GM19328 (cell line): ENCODE data around the gene CPNE9.

Experiments used
- ATAC-seq: cut with Tn5 transposase; IDR thresholded peaks from one replicate; pipeline ENCODE4 v1.9.1; 2021; ENCODE audit warnings: mild to moderate bottlenecking, moderate library complexity; ENCODE audit not compliant: unreplicated experiment

Gene CPNE9

DNA sequence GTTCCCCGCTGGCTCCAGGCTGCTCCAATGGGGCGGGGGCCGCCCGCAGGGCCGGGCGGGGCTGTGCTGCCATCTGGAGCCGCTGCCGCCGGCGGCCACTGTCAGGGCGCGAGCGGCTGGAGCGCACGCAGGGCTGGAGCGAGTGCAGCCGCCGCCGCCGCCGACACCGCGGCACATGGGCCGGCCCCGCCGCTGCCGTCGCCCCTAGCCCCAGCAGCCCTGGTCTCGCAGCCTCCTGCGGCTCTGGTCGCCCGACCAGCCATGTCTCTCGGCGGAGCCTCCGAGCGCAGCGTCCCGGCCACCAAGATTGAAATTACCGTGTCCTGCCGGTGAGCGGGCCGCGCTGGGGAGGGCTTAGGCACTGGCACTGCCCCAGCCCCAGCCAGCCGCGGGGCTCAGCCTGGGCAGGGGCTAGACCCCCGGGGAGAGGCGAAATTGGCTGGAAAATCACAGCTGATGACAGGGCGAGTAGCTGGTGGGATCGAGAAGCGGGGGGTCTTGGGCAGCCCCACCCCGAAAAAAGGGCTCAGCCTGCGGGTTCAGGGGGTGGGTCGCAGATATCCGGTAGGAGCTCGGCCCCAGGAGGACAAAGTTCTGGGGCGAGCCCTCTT is at the start of gene CPNE9:
CPNE9 (plus strand) TSS at position 98 of the 611 bp plus-strand sequence; CDS start at position 262, 164 bp downstream.
- no peak for ATAC-seq

- no peak for ATAC-seq
These were observed 43.8 kb upstream of the CPNE9 start for GRCh38 chr3:9659849-9660248.

DNA sequence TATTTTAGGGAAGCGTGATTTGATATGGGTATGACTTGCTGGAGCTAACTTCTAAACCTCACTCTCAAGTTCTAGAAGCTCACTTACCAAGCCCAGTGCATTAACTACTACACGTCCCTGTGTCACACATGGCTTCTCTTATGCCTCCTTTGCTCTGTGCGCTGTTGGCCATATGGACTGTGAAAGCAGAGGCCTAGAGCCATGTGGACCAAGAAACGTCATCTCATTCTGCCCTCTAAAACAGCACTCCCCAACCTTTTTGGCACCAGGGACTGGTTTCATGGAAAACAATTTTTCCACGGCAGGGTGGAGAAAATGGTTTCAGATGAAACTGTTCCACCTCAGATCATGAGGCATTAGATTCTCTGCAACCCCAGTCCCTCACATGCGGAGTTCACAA is 42.7 kb upstream of the CPNE9 start:
- no peak for ATAC-seq

GRCh38 chr3:9664119-9664751 is 39.4 kb upstream of the CPNE9 start:
- ATAC-seq = no peak

DNA sequence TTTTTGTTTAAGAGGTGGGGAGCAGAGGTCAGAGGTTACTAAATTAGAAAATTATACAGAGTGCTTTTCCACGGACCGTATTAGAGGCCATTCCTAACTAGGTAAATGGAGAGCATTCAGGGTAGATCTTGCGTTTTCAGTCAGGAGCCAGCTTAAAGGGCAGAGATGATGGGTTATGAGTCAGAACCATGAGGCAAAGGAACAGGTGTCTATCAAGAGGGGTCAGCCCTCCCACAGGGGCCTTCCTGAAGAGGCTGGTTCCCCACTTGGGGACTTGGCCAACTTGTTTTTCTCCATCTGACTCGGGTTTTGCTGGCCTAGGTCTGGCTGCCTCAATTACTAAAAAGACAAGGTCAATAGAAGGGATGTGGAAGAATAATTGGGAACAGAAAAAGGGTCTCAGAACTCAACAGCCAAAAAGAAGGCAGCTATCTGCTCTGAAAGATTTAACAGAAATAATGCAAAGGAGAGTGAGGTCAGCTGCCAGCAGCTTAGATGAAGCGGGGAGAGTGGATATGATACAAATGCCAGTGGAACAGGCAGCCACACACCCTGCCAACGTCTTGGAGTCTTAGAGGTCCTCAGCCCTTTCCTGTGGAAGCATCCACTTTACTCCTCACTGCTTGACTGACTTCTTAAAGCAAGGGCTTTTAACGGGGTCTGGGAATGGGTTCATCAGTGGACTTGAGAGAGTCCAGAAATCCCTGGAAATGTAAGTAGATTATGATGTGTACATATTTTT is 36.8 kb upstream of the CPNE9 start:
- ATAC-seq = no peak

DNA sequence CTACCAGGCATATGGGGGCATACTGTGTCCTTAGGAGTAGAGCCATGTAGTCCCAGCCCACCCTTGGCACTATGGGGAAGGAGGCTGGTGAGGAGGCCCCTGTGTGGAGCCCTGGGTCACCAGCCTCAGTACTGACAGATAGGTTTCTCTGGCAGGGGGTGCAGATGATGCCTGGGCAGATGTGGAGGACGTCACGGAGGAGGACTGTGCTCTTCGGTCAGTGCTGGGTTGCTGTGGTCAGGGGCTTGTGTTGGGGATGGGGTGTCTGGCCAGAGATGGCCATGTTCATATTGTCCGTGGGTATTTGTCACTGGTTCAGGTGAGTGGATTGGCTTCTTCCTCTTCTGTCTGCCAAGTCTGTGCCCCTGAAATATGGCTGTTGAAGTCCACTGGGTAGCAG is 34.4 kb upstream of the CPNE9 start:
- no peak for ATAC-seq

DNA sequence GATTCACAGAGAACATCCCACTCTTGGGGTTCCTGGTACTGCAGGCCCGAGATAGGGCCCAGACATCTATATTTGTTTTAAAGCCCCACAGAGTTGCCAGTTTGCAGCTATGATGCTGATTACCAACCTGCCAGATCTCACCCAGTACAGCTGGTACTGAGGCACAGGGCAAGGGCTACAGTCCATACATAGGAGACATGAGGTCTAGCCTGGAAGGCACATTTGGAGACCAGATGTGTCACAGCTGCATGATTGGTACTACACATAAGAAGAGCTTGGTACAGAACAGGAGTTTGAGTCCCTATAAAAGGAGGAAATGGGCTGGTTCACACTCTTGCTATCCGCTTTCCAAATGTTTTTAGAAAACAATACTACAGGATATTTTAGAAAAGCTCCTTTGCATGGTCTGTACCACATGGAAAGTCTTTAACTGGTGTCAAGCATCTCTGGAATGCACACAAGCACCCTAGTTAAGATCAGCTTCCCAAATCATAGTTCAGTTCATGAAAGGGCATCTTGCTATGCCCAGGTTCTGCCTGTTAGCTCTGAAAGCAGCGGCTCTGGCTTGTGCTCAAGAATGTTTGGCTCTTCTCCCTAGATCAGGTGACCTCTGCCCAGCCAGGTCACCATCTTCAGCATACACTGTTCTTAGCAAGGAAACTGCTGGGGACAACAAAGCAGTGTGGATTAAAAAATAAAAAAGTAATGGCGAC is 33.8 kb upstream of the CPNE9 start:
- ATAC-seq = no peak

DNA sequence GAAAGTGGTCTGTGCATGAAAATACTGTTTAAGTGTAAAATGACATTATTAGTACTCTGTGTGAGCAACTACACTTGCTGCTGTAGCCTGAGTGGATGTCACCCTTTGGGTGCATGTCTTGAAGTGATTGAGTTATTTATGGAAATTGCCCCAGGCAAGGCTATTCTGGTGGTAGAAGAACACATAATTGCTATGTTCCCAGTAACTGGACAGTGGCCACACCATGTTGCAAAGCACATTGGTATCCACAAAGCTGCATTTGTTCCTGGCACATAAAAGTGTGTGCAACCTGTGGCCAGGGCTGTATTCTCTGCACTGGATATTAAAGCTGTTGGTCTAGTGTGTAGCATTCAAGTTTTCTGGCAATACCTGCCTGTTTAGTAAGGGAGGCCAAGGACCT is 30.6 kb upstream of the CPNE9 start:
- ATAC-seq = no peak

- ATAC-seq = no peak
These were observed 29.9 kb upstream of the CPNE9 start for GRCh38 chr3:9673752-9674151.

GRCh38 chr3:9675736-9676290 is 27.8 kb upstream of the CPNE9 start:
- no peak for ATAC-seq

GRCh38 chr3:9676785-9677184 is 26.8 kb upstream of the CPNE9 start:
- no peak for ATAC-seq

GRCh38 chr3:9678493-9678892 is 25.1 kb upstream of the CPNE9 start:
- ATAC-seq = no peak

GRCh38 chr3:9679476-9680080 is 24.1 kb upstream of the CPNE9 start:
- ATAC-seq = no peak

DNA sequence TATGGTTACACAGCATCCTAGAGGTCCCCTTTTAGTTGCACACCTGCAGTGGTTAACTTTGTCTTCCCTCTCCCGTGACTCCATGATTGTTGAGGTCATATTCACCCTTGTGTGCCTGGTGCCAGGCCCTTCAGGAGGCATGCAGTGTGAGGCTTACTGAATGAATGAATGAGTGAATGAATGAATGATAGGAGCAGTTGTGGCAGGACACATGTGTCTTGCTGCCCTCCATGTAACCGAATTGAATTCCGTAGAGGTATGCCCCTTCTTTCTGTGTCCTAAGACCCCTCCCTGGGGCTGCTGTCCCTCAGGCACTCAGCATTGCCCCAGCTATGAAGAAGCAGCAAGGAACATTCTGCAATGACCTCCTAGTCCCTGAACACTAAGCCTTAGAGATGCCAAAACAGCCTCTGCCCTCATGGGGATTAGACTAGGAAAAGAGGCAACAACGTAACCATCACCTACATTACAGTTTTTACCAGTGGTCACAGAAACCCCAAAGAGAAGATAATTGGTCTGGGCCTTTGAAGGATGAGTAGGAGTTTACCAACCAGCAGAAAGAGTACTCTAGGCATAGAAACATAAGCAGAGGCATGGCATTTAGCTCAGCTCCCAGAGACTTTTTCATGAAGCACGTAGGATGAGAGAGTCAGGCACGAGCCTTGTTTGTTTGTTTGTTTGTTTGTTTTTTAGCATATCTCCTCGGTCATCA is 22.5 kb upstream of the CPNE9 start:
- no peak for ATAC-seq

DNA sequence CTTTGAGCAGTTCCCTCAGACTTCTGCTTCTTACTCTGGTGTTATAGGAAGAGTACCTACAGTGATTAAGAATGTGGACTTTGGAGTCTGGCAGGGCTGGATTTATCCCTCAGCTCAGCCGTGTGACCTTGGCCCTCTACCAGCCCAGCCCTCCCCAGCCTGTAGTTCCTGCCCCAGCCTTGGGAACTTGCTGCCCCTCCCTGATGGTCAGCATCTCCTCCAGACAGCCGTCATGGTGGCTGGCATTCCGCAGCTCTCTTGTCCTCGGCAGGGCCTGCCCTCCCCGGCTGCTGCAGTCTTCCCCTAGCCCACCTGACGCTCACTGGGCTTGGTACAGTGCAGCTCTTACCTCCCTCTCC is 21.9 kb upstream of the CPNE9 start:
- ATAC-seq = no peak

DNA sequence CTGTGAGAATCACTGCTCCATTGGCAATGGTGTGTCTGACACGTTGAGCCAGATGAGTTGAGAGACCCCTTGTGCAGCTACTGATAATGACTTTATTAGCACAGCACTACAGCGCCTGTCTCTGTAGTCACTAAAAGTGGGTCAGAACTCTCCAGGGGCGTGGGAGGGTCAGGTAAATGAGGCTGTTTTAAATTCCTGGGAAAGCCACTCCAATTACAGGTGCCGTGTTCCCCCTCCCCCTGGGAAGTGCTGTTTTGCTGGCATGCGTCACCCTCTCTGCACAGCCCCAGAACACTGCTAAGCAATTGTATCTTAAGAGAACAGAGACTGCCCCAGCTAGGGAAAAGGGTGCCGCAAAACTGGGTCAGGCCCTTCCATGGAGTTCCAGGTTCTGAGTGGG is 21.5 kb upstream of the CPNE9 start:
- no peak for ATAC-seq

DNA sequence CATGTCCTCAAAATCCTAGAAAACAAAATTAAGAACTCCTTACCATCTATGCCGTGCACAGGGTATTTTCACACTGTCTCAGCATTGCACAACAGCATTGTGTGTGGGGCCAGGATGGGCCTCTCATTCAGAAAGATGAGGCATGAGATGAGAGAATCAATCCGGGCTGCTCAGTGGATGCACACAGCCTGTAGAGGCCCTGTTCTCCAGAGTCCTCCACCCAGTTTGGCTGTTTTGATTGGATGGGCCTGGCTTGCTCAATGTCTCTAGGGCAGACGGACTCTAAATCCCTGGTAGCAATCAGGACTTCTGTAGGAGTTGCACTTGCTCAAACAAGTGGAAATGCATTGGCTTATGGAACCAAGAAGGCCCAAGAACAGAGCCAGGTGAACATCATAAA is 20.2 kb upstream of the CPNE9 start:
- ATAC-seq = no peak

DNA sequence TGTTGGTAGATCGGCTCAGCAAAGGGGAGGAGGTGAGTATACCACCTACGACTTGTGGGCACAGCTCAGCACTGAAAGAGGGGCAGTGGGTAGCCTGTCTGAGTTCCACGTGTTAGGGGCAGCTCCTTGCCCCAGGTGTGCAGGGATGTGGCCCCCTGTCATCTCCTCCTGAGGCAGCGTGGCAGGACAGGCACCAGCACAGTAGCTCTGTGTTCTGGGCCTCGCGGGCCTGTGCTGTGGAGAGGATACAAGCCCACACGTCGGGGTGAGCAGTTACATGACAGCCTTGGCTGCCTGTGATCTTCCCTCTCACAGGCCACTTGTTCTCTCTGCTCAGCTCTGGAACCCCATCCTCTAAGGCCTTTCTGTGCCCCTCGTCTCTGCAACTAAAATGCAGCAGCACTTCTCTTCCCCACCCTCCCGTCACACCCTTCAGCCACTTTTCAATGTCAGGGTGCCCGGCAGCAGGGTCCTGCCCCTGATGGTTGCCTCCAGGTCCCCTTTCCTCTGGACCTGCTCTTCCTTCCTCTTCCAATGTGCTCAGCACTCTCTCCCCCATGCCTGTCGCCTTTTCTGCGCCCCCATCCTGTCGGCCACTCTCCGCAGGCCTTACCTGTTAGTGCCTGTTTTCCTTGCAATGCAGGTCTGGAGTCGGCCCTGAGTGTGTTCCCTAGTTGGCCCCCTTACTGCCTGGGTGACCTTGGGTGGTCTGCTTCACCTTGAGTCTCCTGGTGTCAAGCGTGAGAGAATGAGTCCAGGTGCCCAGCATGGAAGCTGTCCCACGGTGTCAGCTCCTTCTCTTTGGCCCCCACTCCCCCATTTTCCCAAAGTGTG is 18.2 kb upstream of the CPNE9 start:
- ATAC-seq = no peak

- ATAC-seq = no peak
These were observed 17.5 kb upstream of the CPNE9 start for GRCh38 chr3:9686050-9686550.
